ENCODE results near the gene ARHGAP42. TPM values are rescaled to one million over a fixed set of nuclear protein-coding genes. Genes with fewer than 3 reads are reported as not detected.

The ARHGAP42 gene
- total and polyA plus RNA-seq, 2 of the 13 experiments (the other 11 are each of a cell fraction or from before 2014, with no cell fraction given) = 2.5 to 4.3 TPM

GRCh38 chr11:100940111-100940510 lies 253.0 kb downstream of the ARHGAP42 start:
- intact Hi-C loops (cut with micrococcal nuclease; ENCODE audit: unreplicated experiment) = no loop called here

More at GRCh38 chr11:100940111-100940510, 253.0 kb downstream of the ARHGAP42 start:
- in situ Hi-C loops (cut with HindIII; ENCODE audit: extremely low pct_ligation_motif_present, low pct_unique_long_range_greater_than_20kb) = no loop called here
- DNase-seq (ENCODE audit: low spot score) (no peak), FAIRE-seq (no peak), ATAC-seq (no peak)
- no peak overlapping the region for H3K4me3 ChIP-seq (replicated peaks in 1 of 3; ENCODE audit: insufficient read depth in 1 of 3, low read depth in 2 of 3, low read length in 3 of 3)
- no peaks in the 10 kb centered on the region for H3K4me1 ChIP-seq (ENCODE audit: insufficient read depth, low read length)
- no peak overlapping the region for H3K27ac ChIP-seq (ENCODE audit: extremely low read length, insufficient read depth, low read length)
- WGBS (ENCODE audit: low lambda C conversion rate) = 78% methylated on average over 3 of the region's 3 CpGs
- no peaks in the 10 kb centered on the region; a peak in 1 of 5 replicates for H3K27me3 ChIP-seq (ENCODE audit: control insufficient read depth in 1 of 2, insufficient read depth in 2 of 2, low read length in 2 of 2)
- H3K9ac ChIP-seq (ENCODE audit: insufficient read depth, low read depth, low read length) = no peak overlapping the region
- TF ChIP-seq POGZ (CRISPR knock-in tag; IDR thresholded peaks at IDR 0.05) = no peak
- TF ChIP-seq ZNF501 (CRISPR knock-in tag; IDR thresholded peaks at IDR 0.05) = no peak
- TF ChIP-seq PAF1 (CRISPR knock-in tag; IDR thresholded peaks at IDR 0.05) = no peak
- TF ChIP-seq ZNF564 (CRISPR knock-in tag; IDR thresholded peaks at IDR 0.05) = no peak
- TF ChIP-seq IKZF4 (CRISPR knock-in tag; IDR thresholded peaks at IDR 0.05; ENCODE audit: borderline replicate concordance, low read depth, not compliant biosample characterization) = no peak
- TF ChIP-seq GLMP (CRISPR knock-in tag; IDR thresholded peaks at IDR 0.05; ENCODE audit: borderline replicate concordance) = no peak
- no peak for TF ChIP-seq ZNF256 (CRISPR knock-in tag; conservative IDR thresholded peaks at IDR 0.05)
- no peak for TF ChIP-seq GTF2F1 (IDR thresholded peaks at IDR 0.05; ENCODE audit: low read length)
- no peak for TF ChIP-seq SNRNP70 (IDR thresholded peaks at IDR 0.05; ENCODE audit: low read depth, low read length)
- no peak for TF ChIP-seq FOXM1 (CRISPR knock-in tag; IDR thresholded peaks at IDR 0.05)
- TF ChIP-seq MAX (IDR thresholded peaks at IDR 0.05) = no peak
- no peak for TF ChIP-seq ZNF10 (CRISPR knock-in tag; IDR thresholded peaks at IDR 0.05; ENCODE audit: borderline replicate concordance, low read depth)
- TF ChIP-seq ZEB1 (IDR thresholded peaks at IDR 0.05; ENCODE audit: insufficient replicate concordance, low read depth) = no peak
- no peak for TF ChIP-seq HMGXB4 (CRISPR knock-in tag; IDR thresholded peaks at IDR 0.05; ENCODE audit: borderline replicate concordance in 1 of 2, low read depth in 1 of 2)
- no peak for TF ChIP-seq ELF3 (CRISPR knock-in tag; IDR thresholded peaks at IDR 0.05)
- TF ChIP-seq HDAC1 (CRISPR knock-in tag; IDR thresholded peaks at IDR 0.05) = no peak
- TF ChIP-seq ZNF562 (CRISPR knock-in tag; IDR thresholded peaks at IDR 0.05; ENCODE audit: borderline replicate concordance) = no peak
- H3K4me2 ChIP-seq (ENCODE audit: low read depth, low read length) = no peak overlapping the region
- H3K79me2 ChIP-seq (ENCODE audit: insufficient read depth, low read length) = no peaks in the 10 kb centered on the region
- H2AFZ ChIP-seq (ENCODE audit: low read length) = no peak overlapping the region
- H3K9me3 ChIP-seq (ENCODE audit: low read length) = no peaks in the 10 kb centered on the region
- ChIA-PET CTCF (ENCODE audit: low intra/inter-chr PET ratio, low total read pairs) (no interaction called here), POLR2A (no interaction called here)
- no peaks in the 10 kb centered on the region for H4K20me1 ChIP-seq (ENCODE audit: insufficient read depth, low read length)
- no peaks in the 10 kb centered on the region; a peak in 1 of 5 replicates for H3K36me3 ChIP-seq (replicated peaks in 1 of 2; ENCODE audit: control insufficient read depth in 1 of 2, insufficient read depth in 2 of 2, low read length in 2 of 2)
- BruUV-seq (replicated peaks) = no TSS peak

Measured in HepG2 (cell line).